Erythroblast (primary cell): Measurements from ENCODE around the gene AXIN2.

Experiments
- GATA1 ChIP-seq: IDR thresholded peaks from 2 replicates; pipeline ENCODE4 v1.6.1; 2011; ENCODE audit warnings: low read depth, mild to moderate bottlenecking, control low read depth, low read length, moderate library complexity
- POLR2A ChIP-seq: IDR thresholded peaks from 2 replicates; pipeline ENCODE4 v1.6.1; 2011; ENCODE audit warnings: mild to moderate bottlenecking, low read length

- no peak for TF ChIP-seq POLR2A
- no peak for TF ChIP-seq GATA1
Observed at GRCh38 chr17:65479282-65479681, 82.2 kb downstream of the AXIN2 start.
